ENCODE data around the gene MINK1. TPM values are rescaled to one million over a fixed set of nuclear protein-coding genes. Genes with fewer than 3 reads are reported as not detected.
"Not testable (repeated sequence)": the region's sequence is repeated elsewhere in the genome, so short reads cannot be mapped to it uniquely, and the experiment has no call there.

Gene MINK1
- total RNA-seq, 1 donor from 2014 or later, result 91.5 TPM

DNA sequence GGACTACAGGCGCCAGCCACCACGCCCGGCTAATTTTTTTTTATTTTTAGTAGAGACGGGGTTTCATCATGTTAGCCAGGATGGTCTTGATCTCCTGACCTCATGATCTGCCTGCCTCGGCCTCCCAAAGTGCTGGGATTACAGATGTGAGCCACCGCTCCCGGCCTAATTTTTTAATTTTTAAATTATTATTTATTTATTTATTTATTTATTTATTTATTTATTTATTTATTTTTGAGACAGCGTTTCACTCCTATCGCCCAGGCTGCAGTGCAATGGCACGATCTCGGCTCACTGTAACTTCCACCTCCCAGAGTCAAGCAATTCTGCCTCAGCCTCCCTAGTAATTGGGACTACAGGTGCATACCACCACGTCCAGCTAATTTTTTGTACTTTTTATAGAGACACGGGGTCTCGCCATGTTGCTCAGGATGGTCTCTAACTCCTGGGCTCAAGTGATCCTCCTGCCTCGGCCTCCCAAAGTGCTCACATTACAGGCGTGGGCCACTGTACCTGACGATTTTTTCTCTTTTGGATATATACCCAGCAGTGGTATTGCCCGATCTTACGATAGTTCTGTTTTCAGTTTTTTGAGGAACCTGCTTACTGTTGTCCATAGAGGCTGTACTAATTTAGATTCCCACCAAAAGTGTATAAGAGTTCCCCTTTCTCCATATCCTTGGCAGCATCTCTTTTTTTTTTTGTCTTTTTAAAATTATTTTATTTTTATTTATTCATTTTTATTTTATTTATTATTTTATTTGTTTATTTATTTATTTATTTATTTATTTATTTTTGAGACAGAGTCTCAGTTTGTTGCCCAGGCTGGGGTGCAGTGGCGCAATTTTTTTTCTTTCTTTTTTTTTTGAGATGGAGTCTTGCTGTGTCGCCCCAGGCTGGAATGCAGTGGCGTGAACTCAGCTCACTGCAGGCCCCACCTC lies 36.2 kb downstream of the MINK1 start:
- intact Hi-C loops (cut with micrococcal nuclease), result not testable (repeated sequence)

DNA sequence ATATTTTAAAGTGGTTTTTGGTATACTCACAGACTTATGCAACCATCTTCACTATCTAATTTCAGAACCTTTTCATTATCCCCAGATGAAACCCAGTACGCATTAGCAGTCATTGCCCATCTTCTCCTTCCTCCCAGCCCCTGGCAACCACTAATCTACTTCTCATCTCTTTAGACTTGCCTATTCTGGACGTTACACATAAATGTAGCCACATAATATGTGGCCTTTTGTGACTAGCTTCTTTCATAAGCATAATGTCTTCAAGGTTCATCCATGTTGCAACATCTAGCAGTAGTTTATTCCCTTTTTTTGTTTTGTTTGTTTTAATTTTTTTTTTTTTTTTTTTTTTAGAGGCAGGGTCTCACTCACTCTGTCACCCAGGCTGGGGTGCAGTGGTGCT lies 37.7 kb downstream of the MINK1 start:
- intact Hi-C loops (cut with micrococcal nuclease), result no loop called here

DNA sequence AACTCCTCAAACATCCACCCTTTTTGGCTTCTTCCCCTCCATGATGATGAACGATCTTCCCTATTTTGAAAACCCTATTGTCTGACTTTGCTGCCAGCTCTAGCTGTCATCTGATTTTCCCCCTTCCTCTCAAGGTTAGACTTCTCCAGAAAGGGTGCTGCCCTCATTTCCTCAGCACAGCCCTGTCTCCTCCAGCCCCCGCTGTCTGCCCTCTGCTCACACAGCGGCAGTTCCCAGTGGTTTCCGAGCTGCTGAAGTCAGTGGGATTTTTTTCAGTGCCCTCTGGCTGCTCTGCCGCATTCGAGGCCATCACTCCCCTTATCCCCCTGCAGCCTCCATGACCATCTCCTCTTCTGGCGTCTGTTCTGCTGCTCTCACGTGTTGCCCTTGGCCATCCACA lies 39.6 kb downstream of the MINK1 start:
- intact Hi-C loops (cut with micrococcal nuclease), result no loop called here

DNA sequence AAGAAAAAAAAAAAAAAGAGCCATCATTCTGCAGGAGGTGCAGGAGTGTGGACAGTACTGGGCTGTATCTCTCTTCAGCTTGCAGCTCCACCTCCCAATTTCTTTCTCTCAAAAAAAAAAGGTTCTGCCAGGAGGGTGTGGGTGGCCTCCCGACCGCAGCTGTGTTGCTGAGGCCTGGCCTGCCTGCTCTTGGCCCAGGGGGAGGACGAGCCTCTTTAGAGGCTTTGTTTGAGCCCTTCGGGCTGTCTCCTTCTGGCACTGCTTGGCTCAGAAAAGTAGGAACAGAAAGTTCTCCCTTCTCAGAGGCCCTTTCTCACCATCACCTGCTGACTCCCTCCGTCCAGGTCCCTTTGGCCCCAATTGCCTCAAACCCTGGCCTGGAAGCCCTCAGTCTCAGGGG lies 43.9 kb downstream of the MINK1 start:
- intact Hi-C loops (cut with micrococcal nuclease), result no loop called here

DNA sequence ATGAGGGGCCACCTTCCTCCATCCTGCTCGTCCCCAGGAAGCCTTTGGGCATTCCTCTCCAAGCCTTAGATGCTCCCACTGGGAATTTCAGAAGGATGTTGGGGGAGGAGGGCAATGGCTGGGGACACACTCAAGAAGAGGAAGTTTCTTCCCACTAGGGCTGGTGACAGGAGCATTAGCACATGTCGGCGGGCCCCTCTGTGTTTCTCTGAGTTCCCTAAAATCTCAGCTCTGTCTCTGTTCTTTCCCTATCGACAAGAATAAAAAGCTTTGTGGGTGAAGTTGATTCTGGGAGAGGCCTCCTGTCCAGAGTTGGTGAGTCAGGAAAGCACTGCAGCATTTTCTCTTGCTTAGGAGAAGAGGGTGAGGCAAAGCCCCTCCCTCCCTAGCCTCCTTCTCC lies 46.5 kb downstream of the MINK1 start:
- intact Hi-C loops (cut with micrococcal nuclease), result no loop called here

DNA sequence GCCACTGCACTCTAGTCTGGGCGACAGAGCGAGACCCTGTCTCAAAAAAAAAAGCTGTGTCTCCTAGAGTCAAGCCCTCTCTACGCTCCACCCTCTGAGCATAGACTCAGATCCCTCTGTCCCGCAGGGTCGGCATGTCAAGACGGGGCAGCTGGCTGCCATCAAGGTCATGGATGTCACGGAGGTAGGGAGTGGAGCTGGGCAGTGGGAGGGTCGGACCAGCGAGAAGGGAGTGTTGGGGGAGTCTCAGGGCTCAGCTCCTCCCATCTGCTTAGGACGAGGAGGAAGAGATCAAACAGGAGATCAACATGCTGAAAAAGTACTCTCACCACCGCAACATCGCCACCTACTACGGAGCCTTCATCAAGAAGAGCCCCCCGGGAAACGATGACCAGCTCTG lies 47.7 kb downstream of the MINK1 start:
- intact Hi-C loops (cut with micrococcal nuclease), result no loop called here

DNA sequence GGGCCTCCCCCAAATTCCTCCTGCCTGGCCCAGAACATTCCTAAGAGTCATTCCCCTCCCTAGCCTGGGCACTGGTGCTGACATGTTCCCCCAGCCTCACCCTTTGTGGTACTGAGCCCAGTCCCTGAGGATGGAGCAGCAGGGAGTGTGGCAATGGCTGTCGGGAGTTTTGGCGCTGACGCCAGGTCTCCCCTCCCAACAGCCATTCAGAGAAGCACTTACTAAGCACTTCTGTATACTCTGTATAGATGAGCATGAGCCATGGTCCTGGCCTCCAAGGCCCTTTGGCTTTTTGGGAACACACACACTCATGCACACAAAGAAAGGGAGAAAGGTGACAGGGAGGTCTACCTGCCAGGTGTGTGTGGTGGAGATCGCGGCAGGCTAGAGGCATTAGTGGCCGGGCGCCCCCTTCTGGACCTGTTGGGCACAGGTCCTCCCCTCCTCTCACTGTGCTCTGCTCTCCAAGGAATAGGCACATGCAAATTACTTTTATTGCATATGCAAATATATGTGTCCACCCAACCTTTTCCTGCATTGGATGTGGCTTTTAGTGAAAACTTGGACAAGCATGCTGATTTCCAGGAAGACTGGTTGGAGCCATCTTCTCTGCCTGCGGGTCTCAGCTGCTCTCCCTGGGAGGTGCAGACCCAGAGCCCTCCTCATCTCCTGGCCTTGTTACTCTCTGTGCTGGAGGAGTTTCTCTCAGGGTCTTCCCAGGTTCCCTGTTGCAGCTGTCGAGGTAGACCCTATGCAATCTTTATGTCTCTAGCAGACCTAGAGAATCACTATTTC lies 48.8 kb downstream of the MINK1 start:
- intact Hi-C loops (cut with micrococcal nuclease), result loop anchor here (1.0 kb wide), 1 partner anchor 172 kb away; the partner anchor contains the start of gene ARRB2

DNA sequence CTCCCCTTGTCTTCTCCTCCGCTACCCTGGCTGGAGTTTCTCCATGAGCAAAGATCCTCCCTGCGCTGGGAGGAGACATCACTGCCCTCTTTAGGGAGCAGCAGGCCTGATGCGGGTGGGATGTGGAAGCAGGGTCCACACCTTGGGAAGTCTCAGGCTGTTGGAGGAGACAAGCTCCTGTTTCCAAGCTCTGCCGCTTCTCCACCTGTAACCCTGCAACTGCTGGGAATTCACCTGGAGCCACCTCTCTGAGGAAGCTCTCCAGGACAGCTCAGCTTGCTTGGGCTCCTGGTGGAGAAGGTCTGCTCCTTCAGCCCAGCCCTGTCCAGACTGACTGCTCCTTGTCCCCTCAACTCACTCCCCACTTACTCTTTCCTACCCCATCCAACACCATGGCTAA lies 51.3 kb downstream of the MINK1 start:
- intact Hi-C loops (cut with micrococcal nuclease), result no loop called here

DNA sequence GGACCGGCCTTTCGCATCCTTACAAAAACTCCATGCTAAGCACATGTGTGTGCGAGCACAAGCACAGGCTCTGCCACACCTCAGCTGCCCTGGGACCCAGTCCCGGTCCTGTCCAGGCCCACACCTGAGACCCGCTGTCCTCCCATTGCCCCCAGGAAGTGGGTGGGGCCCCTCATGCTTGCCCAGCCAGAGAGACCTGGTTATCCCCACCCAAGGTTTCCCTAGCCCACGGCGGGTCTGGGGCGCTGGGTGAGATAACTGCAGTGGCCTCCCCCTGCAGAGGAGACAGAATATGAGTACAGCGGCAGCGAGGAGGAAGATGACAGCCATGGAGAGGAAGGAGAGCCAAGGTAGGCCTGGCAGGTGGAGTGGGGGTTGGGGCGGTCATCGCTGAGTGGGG lies 53.7 kb downstream of the MINK1 start:
- intact Hi-C loops (cut with micrococcal nuclease), result loop anchor here (5.0 kb wide), 1 partner anchor 260 kb away; no protein-coding TSS in a partner anchor

DNA sequence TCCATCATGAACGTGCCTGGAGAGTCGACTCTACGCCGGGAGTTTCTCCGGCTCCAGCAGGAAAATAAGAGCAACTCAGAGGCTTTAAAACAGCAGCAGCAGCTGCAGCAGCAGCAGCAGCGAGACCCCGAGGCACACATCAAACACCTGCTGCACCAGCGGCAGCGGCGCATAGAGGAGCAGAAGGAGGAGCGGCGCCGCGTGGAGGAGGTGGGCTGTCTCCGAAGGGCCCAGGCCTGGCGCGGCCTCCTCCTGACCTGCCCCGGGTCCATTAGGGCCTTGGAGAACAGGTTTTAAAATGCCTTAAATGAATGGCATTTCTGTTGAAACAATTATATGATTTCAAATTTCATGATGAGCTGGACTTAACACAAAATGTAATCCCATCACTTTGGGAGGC lies 54.4 kb downstream of the MINK1 start:
- intact Hi-C loops (cut with micrococcal nuclease), result loop anchor here (5.0 kb wide), 1 partner anchor 260 kb away; no protein-coding TSS in a partner anchor

DNA sequence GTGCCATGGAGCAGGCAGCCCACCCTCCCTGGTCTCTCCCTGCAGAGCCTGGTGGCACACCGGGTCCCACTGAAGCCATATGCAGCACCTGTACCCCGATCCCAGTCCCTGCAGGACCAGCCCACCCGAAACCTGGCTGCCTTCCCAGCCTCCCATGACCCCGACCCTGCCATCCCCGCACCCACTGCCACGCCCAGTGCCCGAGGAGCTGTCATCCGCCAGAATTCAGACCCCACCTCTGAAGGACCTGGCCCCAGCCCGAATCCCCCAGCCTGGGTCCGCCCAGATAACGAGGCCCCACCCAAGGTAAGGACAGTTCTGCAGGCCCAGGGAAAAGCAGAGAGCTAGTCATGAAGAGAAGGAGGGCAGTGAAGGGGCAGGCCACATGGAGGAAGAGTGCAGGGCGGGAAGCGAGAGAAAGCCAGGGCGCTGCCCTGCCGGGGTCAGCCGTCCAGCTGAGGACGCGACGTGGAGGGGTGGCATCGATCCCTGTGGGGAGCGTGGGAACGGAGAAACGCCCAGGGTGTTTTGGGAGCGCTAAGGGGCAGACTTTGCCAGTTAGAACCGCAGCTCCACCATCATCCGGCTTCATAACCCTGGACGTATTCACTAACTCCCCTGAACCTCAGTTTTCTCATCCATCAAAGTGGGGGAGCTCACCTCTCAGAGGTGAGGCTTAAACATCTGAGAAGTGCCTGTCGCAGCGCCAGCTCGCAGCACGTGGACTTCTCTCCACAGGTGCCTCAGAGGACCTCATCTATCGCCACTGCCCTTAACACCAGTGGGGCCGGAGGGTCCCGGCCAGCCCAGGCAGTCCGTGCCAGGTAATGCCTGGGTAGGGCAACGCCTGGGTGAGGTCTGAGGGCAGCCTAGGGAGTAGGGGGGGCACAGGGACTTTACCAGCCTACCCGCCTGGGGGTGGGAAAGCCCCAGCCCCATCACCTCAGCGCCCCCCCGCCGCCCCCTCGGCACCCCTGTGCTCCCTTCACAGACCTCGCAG lies 58.6 kb downstream of the MINK1 start:
- intact Hi-C loops (cut with micrococcal nuclease), result no loop called here

DNA sequence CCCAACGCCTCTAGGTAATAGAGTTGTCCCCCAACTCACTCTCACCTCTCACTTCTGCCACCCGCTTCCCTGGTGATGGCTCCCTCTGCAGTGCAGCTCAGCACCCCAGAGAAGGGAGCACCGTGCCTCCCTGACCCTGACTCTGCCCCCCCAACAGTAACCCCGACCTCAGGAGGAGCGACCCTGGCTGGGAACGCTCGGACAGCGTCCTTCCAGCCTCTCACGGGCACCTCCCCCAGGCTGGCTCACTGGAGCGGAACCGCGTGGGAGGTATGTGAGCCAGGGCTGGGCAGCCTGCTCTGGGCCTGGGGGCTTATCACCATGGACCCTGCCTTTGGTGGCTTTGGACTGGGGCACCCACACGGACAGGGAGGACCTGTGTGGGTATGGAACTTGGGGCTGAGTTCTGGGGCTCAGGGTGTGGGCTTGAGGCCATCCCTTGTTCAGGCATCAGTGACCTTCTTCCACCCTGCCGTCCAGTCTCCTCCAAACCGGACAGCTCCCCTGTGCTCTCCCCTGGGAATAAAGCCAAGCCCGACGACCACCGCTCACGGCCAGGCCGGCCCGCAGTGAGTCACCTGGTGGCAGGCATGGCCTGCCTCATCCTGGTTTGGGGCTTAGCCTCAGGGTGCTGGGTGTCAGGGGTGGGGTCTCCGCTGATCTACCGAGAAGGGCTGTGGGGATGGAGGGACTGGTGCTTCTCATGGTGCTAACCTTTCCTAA lies 59.5 kb downstream of the MINK1 start:
- intact Hi-C loops (cut with micrococcal nuclease), result no loop called here

DNA sequence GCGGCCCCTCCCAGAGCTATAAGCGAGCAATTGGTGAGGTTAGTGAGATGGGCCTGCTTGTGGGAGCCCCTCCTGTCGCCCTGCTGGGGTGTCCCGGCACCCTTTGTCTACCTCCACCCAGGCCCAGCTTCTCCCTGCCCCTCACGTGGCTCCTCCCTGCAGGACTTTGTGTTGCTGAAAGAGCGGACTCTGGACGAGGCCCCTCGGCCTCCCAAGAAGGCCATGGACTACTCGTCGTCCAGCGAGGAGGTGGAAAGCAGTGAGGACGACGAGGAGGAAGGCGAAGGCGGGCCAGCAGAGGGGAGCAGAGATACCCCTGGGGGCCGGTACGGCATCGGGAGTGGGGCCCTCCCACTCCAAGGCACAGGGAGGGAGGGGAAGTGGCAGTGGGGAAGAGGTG lies 60.1 kb downstream of the MINK1 start:
- intact Hi-C loops (cut with micrococcal nuclease), result no loop called here

DNA sequence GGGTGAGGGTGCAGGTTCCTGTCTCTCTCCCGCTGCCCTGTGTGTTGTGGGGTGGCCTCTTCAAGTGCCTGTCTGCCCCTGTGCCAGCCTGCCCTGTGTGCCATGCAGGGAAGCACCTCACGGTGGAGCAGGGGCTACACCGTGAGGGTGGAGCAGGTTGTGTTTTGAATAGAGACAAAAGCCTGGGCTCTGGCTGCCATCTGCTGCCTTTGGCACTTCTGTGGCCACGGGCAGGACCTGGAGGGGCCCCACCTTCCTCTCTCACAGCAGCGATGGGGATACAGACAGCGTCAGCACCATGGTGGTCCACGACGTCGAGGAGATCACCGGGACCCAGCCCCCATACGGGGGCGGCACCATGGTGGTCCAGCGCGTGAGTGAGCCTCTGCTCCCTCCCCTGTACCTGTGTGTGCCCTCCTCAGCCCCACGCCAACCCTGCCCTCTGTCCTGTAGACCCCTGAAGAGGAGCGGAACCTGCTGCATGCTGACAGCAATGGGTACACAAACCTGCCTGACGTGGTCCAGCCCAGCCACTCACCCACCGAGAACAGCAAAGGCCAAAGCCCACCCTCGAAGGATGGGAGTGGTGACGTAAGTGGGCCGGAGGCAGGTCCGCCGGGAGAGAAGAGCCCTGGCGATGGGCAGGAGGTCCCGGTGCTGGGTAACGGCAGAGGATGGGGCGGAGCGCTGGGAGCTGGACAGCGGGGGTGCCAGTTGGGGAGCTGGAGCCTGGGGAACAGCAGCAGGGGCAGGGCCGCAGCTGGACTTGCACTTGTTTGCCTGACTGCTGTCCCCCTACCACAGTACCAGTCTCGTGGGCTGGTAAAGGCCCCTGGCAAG lies 60.8 kb downstream of the MINK1 start:
- intact Hi-C loops (cut with micrococcal nuclease), result no loop called here

DNA sequence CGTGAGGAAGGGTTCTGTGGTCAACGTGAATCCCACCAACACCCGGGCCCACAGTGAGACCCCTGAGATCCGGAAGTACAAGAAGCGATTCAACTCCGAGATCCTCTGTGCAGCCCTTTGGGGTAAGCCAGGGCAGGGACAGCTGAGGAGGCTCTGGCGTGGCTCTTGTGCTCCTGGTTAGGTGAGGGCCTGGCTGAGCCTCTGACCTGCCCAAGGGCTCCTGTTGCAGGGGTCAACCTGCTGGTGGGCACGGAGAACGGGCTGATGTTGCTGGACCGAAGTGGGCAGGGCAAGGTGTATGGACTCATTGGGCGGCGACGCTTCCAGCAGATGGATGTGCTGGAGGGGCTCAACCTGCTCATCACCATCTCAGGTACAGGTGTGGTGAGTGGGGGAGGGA lies 62.0 kb downstream of the MINK1 start:
- intact Hi-C loops (cut with micrococcal nuclease), result no loop called here

DNA sequence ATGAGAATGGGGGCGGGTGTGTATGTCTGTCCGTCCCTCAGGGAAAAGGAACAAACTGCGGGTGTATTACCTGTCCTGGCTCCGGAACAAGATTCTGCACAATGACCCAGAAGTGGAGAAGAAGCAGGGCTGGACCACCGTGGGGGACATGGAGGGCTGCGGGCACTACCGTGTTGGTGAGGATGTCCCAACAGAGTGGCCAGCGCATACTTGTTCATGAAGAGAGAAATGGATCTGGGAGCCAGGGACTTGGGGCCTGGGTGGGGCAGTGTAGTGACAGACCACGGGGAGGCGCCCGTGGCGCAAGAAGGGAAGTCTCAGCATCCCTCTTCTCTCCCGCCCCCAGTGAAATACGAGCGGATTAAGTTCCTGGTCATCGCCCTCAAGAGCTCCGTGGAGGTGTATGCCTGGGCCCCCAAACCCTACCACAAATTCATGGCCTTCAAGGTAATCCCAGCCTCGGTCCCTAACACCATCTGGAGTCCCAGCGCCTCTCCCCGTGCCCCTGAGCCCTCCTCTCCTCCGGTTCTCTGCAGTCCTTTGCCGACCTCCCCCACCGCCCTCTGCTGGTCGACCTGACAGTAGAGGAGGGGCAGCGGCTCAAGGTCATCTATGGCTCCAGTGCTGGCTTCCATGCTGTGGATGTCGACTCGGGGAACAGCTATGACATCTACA lies 62.7 kb downstream of the MINK1 start:
- intact Hi-C loops (cut with micrococcal nuclease), result no loop called here

DNA sequence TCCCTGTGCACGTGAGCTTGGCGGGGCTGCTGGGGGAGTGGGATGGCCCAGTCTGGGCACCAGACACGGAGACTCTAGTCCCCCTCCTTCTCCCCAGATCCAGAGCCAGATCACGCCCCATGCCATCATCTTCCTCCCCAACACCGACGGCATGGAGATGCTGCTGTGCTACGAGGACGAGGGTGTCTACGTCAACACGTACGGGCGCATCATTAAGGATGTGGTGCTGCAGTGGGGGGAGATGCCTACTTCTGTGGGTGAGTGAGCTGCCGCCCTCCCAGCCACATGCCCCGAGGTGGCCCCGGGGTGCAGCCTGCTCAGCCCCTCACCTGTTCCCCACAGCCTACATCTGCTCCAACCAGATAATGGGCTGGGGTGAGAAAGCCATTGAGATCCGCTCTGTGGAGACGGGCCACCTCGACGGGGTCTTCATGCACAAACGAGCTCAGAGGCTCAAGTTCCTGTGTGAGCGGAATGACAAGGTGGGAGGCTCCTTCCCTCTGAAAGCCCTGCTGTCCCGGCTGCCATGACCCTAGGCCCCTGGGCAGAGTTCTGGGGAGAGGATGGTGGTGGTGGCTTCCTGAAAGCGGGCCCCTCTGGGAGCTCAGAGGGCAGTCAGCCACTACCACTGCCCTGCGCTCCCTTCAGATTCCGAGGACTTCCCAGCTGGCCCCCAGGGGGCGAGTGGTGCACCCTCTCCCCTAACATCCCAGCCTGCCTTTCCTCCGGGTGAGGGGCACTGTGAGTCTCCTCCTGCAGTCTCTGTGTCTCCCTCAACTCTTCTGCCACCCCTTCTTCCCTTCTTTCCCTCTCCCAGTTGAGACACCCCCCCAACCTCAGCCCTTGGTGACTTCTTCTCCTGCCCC lies 63.4 kb downstream of the MINK1 start:
- intact Hi-C loops (cut with micrococcal nuclease), result no loop called here

DNA sequence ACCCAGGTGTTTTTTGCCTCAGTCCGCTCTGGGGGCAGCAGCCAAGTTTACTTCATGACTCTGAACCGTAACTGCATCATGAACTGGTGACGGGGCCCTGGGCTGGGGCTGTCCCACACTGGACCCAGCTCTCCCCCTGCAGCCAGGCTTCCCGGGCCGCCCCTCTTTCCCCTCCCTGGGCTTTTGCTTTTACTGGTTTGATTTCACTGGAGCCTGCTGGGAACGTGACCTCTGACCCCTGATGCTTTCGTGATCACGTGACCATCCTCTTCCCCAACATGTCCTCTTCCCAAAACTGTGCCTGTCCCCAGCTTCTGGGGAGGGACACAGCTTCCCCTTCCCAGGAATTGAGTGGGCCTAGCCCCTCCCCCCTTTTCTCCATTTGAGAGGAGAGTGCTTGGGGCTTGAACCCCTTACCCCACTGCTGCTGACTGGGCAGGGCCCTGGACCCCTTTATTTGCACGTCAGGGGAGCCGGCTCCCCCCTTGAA lies 64.1 kb downstream of the MINK1 start:
- intact Hi-C loops (cut with micrococcal nuclease), result no loop called here

Data from T-helper 2 cell treated with Interferon-gamma antibody and Interleukin-4, amounts not matched to agents 100 ng/mL and 5 ng/mL, for 36 hours (primary cell).